Measurements from ENCODE around the gene RNF34. TPM values are rescaled to one million over a fixed set of nuclear protein-coding genes. Genes with fewer than 3 reads are reported as not detected.
"Not testable (repeated sequence)": the region's sequence is repeated elsewhere in the genome, so short reads cannot be mapped to it uniquely, and the experiment has no call there.

The RNF34 gene, protein sequence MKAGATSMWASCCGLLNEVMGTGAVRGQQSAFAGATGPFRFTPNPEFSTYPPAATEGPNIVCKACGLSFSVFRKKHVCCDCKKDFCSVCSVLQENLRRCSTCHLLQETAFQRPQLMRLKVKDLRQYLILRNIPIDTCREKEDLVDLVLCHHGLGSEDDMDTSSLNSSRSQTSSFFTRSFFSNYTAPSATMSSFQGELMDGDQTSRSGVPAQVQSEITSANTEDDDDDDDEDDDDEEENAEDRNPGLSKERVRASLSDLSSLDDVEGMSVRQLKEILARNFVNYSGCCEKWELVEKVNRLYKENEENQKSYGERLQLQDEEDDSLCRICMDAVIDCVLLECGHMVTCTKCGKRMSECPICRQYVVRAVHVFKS
- total RNA-seq, result 10 to 100 TPM; 21.4 to 23.5 TPM
- long read RNA-seq, transcript RNF34-201 (6 exons, 2,066 nt), result major isoform, 14 of 21 reads
- long read RNA-seq, partial matches to known transcripts, result 3 of 21 reads
- long read RNA-seq, other reads (novel, unspliced or antisense), result 4 of 21 reads

DNA sequence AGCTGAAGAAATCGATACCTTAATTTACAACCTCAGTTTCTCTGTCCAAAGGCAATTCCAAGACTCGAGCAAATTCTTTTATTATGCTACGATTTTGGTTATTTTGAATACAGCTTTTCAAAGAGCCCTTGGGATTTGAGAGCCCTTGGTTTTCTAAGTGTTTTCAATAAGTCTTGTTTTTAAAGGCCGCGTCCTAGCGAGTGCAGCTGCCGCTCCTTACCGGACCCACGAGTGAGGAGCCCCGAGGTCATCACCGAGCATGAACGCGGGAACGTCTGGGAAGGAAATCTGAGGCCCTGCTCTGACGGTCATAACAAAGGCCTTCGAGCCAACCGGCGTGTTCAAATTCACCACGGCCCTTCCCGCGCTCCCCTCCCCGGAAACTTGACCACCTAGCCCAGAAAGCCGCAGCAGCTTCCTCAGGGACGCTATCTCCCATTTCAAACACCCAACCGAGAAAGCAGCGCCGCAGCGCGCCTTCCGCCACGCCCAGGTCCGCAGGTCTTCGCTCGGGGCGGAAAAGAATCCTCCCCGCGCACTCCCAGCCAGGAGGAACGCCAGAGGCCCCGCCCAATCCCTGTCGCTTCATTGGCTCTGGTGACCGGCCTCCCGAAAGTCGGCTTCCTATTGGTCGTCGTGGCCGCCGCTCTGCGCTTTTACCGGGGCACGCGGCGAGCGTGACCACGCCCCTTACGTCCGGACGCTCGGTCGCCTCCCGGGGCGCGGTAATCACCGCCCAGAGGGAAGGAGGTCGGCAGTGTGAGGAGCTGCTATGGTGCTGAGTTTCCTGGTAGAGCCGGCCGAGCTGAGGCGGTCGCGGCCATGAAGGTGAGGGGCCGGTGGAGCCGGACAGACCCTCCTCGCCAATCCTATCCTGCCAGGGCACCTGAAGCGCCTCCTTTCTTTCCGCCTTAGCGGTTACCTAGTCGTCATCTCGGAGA, at the start of gene RNF34:
Gene RNF34, plus strand, starts transcription at position 728 of the 941 bp plus-strand sequence. Its CDS starts 95 bp downstream, at position 823.
- peak; percentile 99 for DNase-seq
- peak; percentile 98 to 99 for ATAC-seq
- intact Hi-C loops (cut with DNase I), result loop anchor here in 1 of 2 donors (2.0 kb wide), 1 partner anchor 47 kb away; the partner anchor contains the start of gene ANAPC5

DNA sequence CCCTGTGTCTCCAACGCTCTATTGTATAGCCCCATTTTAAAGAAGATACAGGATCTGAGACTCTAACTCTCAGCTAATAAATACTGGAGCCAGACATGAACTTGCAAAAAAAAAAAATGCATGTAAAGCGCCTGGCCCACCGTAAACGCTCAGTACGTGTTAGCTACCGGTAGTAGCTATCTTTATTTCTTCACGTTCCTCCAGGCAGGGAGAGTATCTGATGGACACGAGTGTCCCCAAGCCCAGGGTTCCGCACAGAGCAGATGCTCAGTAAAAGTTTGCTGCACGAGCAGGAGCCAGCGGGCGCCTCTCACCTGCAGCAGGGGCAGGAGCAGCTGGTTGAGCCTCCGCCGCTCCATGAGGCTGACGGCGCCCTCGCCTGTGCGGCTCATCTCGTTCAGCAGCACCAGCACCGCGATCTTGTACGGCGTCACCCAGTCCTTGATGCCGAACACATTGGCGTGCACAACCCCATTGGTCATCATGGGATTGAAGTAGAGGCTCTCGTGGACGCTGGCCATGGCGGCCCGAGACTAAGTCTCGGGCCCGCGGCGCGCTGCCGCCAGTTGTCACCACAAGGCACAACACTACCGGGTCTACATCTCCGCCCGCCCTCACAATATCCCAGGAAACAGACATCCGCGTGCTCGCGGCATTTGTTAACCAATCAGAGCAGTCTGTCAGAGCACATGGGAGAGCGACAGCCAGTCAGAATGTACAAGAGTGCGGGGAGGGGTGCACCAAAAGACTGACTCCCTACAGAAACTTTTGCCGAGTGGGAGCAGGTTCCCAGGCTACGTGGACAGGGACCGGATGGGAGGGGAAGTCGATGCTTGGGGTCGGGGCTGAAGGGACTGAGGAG, 47.9 kb upstream of the RNF34 start, which contains the start of gene ANAPC5:
Gene ANAPC5, minus strand, starts transcription at position 592 of the 862 bp plus-strand sequence. Its CDS starts 71 bp downstream, at position 521.
- intact Hi-C loops (cut with DNase I), result loop anchor here in 1 of 2 donors (2.0 kb wide), 1 partner anchor 47 kb away; no protein-coding TSS in a partner anchor
- peak; percentile 95 for DNase-seq

DNA sequence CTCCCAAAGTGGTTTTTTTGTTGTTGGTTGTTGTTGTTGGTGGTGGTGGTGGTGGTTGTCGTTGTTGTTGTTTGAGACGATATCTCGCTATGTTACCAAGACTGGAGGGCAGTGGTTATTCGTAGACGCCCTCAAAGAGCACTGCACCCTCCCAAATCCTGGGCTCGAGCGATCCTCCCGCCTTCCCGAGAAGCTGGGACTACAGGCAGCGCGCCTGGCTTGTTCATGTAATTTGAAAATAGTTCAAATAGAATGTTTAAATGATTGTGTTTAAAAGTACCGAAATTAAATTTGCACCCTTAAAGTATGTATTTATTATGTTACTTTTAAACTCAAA, 47.3 kb upstream of the RNF34 start:
- ATAC-seq (peak; percentile 61 to 84), DNase-seq (no peak)
- intact Hi-C loops (cut with DNase I), result loop anchor here in 1 of 2 donors (2.0 kb wide), 1 partner anchor 46 kb away; no protein-coding TSS in a partner anchor

More for the DNA sequence above, 47.9 kb upstream of the RNF34 start, which contains the start of gene ANAPC5:
- ATAC-seq, result peak; percentile 100

DNA sequence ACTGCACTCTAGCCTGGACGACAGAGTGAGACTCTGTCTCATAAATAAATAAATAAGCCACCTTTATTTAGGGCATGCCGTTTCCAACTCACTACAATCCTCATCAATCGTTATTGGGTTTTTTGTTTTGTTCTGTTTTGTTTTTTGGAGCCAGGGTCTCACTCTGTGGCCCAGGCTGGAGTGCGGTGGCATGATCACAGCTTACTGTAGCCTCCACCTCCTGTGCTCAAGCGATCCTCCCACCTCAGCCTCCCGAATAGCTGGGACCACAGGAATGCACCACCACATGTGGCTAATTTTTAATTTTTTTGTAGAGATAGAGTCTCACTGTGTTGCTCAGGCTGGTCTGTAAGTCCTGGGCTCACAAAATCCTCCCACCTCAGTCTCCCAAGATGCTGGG, 44.1 kb upstream of the RNF34 start:
- ATAC-seq, result no peak
- intact Hi-C loops (cut with DNase I), result no loop called here
- DNase-seq, result no peak

DNA sequence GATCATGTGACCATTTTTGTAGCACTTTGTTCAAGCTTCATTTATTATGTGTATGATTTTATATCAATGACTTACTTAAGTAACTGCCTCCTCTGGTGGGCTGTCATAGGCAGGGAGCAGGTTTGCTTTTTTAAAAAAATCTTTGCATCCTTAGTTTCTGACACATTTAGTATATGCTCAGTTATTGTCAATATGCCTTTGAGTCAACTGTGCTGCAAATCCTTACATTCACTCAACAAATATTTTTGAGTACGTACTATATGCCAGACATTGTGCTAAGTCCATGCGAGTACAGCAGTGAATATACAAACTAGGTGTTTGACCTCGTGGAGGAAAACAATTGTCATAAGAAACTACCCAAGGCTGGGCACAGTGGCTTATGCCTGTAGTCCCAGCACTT, 43.3 kb upstream of the RNF34 start:
- intact Hi-C loops (cut with DNase I), result no loop called here
- DNase-seq, result no peak

DNA sequence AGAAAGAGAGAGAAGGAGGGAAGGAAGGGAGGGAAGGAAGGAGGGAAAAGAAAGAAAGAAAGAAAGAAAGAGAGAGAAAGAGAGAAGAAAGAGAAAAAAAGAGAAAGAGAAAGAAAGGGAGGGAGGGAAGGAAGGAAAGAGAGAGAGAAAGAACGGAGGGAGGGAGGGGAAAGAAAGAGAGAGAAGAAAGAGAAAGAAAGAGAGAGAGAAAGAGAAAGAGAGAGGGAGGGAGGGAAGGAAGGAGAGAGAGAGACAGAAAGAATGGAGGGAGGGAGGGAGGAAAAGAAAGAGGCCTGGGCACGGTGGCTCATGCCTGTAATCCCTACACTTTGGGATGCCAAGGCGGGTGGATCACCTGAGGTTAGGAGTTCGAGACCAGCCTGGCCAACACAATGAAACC, 42.6 kb upstream of the RNF34 start:
- intact Hi-C loops (cut with DNase I), result no loop called here
- no peak for ATAC-seq
- no peak for DNase-seq

More for the DNA sequence above, 43.3 kb upstream of the RNF34 start:
- ATAC-seq, result no peak

DNA sequence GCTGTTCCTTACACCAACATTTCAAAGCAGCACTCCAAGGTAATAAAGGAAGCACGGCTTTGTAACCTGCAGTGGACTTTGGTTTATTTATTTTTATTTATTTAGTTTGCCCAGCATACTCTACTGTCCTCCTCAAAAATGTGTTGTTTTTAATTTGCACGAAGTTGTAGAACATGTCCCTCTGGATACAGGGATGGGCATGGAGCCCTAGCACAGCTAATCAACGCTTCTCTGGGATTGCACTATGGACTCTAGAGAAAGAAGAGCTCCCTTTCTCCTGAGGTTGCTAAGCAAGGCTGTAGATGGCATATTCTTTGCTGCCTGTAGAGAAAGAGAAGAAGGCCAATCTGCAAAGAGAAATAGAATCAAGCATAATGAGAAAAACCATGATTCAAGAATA, 41.8 kb upstream of the RNF34 start:
- no peak for DNase-seq
- ATAC-seq, result no peak
- intact Hi-C loops (cut with DNase I), result no loop called here

DNA sequence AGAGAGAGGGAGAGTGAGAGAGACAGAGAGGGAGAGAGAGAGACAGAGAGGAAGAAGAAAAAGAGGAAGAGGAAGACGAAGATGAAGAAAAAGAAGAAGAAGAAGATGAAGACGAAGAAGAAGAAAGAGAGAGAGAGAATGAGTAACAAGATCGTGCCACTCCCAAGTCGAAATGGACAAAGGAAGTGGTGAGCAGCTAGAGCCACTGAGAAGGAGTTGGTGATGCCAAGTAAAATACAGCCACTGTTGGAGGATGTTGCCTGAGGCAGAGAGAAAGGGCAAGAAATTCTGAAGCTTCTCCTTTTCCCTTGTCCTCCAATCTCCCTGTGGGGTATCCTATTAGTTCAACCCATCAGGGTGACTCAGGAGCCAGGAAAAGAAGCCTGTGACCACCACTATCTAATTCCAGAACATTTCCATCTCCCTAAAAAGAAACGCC, 35.2 kb upstream of the RNF34 start:
- DNase-seq, result no peak
- no peak for ATAC-seq
- intact Hi-C loops (cut with DNase I), result no loop called here

DNA sequence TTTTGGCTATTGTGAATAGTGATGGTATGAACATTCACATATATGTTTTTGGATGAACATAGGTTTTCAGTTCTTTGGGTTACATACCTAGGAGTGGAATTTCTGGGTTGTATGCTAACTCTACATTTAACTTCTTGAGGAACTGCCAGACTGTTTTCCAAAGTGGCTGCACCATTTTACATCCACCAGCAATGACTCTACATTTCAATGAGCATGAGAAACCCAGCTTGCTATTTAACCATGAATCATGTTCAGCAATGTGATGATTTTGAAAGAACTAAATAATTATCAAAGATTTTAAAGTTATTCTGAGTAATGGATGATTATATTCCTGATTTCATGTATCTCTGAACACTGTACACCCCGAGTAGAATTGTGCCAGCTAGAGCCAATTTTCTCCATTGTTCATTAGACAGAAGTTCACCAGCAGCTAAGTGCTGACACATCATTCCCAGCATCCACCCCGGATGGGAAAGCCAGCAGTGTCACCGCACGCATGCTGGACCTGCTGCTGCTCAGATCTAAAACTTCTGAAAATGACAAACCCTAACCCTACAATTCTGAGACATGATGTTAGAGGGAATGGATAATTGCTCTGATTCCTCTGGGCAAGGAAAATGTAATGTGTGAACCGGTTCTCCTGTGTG, 34.4 kb upstream of the RNF34 start:
- intact Hi-C loops (cut with DNase I), result no loop called here

DNA sequence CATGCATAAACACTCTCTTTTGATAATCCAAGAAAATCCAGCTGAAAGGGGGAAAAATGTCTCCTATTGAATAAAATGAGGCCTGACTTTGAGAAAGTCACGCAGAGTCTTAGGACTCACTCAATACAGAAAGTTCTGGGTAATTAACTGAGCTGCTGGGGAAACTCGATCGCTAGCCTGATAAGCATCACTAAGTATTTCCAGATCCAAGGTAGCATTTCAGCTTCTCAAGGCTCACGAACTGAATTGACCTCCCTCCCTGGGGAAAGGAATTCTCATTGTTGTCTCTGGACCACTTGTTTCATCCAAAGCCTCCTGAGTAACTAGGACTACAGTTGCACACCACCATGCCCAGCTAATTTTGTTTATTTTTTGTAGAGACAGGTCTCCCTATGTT, 33.9 kb upstream of the RNF34 start:
- DNase-seq (no peak), ATAC-seq (no peak)
- intact Hi-C loops (cut with DNase I), result no loop called here

More for the DNA sequence above, 34.4 kb upstream of the RNF34 start:
- no peak for ATAC-seq
- DNase-seq, result no peak

DNA sequence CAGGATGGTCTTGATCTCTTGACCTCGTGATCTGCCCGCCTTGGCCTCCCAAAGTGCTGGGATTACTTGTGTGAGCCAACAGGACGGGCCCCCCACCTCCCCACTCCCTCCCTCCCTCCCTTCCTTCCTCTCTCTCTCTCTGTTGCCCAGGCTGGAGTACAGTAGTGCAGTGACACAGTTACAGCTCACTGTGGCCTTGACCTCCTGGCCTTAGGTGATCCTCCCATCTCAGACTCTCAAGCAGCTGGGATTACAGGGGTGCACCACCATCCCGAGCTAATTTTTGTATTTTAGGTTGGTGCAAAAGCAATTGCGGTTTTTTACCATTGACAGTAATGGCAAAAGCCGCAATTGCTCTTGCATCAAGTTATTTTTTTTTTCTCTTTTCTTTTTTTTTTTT, 28.5 kb upstream of the RNF34 start:
- DNase-seq (no peak), ATAC-seq (no peak)
- intact Hi-C loops (cut with DNase I), result no loop called here

DNA sequence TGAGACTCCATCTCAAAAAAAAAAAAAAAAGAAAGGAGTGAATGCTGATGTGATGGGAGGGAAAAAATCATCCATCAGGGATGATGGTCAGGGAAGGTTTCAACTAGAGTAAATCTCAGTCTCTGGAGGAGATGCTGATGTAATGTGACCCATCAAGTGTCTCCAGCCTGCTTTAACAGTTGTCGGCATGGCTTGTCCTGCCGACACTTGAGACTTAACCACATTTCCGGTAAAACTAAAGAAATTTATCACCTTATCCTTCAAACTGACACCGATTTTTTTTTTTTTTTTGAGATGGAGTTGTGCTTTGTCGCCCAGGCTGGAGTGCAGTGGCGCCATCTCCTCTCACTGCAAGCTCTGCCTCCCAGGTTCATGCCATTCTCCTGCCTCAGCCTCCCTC, 26.2 kb upstream of the RNF34 start:
- intact Hi-C loops (cut with DNase I), result no loop called here
- no peak for ATAC-seq

DNA sequence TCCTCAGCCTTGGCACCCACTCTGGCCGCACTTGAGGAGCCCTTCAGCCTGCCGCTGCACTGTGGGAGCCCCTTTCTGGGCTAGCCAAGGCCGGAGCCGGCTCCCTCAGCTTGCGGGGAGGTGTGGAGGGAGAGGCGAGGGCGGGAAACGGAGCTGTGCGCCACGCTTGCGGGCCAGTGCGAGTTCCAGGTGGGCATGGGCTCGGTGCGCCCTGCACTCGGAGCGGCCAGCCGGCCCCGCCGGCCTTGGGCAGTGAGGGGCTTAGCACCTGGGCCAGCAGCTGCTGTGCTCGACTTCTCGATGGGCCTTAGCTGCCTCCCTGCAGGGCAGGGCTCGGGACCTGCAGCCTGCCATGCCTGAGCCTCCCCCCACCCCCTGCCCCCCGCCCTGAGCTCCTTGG, 25.6 kb upstream of the RNF34 start:
- intact Hi-C loops (cut with DNase I); ATAC-seq; DNase-seq: not testable (repeated sequence)

More for the DNA sequence above, 26.2 kb upstream of the RNF34 start:
- DNase-seq, result no peak

DNA sequence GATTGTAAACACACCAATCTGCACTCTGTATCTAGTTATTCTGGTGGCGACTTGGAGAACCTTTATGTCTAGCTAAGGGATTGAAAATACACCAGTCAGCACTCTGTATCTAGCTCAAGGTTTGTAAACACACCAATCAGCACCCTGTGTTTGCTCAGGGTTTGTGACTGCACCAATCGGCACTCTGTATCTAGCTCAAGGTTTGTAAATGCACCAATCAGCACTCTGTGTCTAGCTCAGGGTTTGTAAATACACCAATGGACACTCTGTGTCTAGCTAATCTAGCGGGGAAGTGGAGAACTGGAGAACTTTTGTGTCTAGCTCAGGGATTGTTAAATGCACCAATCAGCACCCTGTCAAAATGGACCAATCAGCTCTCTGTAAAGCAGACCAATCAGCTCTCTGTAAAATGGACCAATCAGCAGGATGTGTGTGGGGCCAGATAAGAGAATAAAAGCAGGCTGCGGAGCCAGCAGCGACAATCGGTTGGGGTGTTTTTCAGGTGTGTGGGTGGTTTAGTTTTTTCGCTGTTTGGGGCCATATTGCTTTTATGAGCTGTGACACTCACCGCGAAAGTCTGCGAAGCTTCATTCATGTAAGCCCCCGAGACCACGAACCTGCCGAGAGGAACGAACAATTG, 24.9 kb upstream of the RNF34 start:
- DNase-seq; ATAC-seq; intact Hi-C loops (cut with DNase I): not testable (repeated sequence)

DNA sequence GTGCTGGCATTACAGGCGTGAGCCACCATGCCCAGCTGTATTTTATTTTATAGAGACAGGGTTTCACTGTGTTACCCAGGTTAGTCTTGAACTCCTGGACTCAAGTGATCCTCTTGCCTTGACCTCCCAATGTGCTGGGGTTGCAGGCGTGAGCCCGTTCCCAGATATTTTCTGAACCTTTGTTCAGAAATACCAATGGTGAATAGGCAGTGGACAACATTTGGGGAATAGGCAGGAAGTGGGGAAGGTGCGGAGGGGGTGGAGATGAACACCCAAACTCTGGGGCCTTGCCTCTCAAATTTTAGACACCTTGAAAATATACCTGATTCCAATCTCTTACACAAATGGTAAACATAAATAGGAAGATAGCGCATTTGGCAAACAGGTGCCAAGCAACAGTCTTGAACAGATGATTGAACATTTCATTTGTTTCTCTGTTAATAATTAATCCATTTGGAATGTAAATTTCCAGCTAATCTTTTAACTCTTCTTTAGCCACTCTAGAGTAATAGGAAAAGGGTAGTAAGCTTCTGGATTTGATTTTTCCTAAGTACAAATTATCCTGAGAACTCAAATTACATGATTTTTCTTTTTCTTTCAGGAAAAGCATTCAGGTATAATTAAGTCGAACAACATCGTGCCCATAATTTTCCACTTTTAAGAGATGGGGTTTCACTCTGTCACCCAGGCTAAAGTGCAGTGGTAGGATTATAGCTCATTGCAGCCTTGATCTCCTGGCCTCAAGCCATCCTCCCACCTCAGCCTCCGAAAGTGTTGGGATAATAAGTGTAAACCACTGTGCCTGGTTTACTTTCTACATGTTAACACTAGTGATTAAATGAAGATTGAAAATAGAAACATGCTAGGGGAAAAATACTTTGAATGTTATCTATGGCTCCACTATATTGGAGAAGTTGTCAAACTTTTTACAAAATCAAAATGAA, 22.9 kb upstream of the RNF34 start:
- intact Hi-C loops (cut with DNase I), result no loop called here
- ATAC-seq (no peak), DNase-seq (no peak)

DNA sequence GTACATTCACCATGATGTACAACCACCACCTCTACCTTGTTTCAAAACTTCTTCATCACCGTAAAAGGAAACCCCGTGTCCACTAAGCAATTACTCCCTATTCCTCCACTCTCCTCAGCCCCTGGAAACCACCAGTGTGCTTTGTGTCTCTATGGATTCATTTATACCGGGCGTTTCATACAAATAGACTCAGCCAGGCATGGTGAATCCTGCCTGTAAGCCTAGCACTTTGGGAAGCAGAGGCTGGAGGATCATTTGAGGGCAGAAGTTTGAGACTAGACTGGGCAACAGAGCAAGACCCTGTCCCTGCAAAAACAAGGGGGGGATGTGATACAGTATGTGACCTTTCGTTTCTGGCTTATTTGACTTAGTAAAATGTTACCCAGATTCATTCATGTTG, 21.2 kb upstream of the RNF34 start:
- intact Hi-C loops (cut with DNase I), result no loop called here
- ATAC-seq, result no peak

More for the DNA sequence above, 21.2 kb upstream of the RNF34 start:
- no peak for DNase-seq
